Endothelial cell of umbilical vein (primary cell): ENCODE data around the gene CMBL. TPM values are rescaled to one million over a fixed set of nuclear protein-coding genes. Genes with fewer than 3 reads are reported as not detected.
A peak's percentile ranks its signal among the peaks of the same experiment; 100 is the strongest.

Experiments used
- BruUV-seq: library from RNA; stranded (reverse); fragments of 400-500 nt; replicated peaks from 2 replicates; lab custom pipeline; 2021; lab: Mats Ljungman, UMichigan
- CTCF ChIA-PET: fragments of 300-600, 350-600 bp; sonication (Branson Sonifier 250); formaldehyde crosslinking; loops from one replicate; lab custom pipeline; 2021; ENCODE audit warnings: antibody characterized with exemption, inconsistent platforms; lab: Charles Lee
- POLR2A ChIA-PET: fragments of 300-600, 350-600 bp; sonication (Branson Sonifier 250); formaldehyde crosslinking; loops from one replicate; lab custom pipeline; 2021; ENCODE audit warnings: antibody characterized with exemption, inconsistent platforms; lab: Charles Lee
- DNase-seq: peaks from one replicate; pipeline ENCODE4 v3.0.0-alpha.2; 2011; ENCODE audit warnings: low read depth, low spot score
- FAIRE-seq: peaks from 2 replicates; lab custom pipeline; 2011; peaks lifted over from hg19 to GRCh38; lab: Jason Lieb, UNC
- H2AFZ ChIP-seq: 2 replicates; pipeline ENCODE4 v1.6.0; 2012; ENCODE audit warnings: low read depth, low read length, control low read depth, inconsistent platforms
- H3K27ac ChIP-seq: 2 replicates; pipeline ENCODE4 v1.5.1; 2011; ENCODE audit warnings: low read depth, mild to moderate bottlenecking, control low read depth, low read length, moderate library complexity; ENCODE audit not compliant: insufficient read depth
- H3K27me3 ChIP-seq, 2 experiments: 2 replicates each; pipeline versions ENCODE4 v1.6.0 to v1.6.1; 2011; ENCODE audit warnings: low read length in 2 of 2, mixed read lengths in 1 of 2; ENCODE audit not compliant: control insufficient read depth in 2 of 2, insufficient read depth in 2 of 2
- H3K36me3 ChIP-seq, 2 experiments: 2 replicates in 1 of 2; 3 replicates in 1 of 2; pipeline ENCODE4 v1.5.1; 2011; ENCODE audit warnings: low read length in 2 of 2, mild to moderate bottlenecking in 1 of 2, moderate library complexity in 1 of 2; ENCODE audit not compliant: control insufficient read depth in 2 of 2, insufficient read depth in 2 of 2; ENCODE audit errors: extremely low read depth in 1 of 2
- H3K4me1 ChIP-seq: 3 replicates; pipeline ENCODE4 v1.5.1; 2011; ENCODE audit warnings: mild to moderate bottlenecking, low read length; ENCODE audit not compliant: control insufficient read depth, insufficient read depth; ENCODE audit errors: extremely low read depth
- H3K4me2 ChIP-seq: 2 replicates; pipeline ENCODE4 v1.6.1; 2011; ENCODE audit warnings: low read length, control low read depth, mixed read lengths; ENCODE audit not compliant: insufficient read depth
- H3K4me3 ChIP-seq, 3 experiments: fragments of 200-600 bp in 1 of 3; sonication (generic), shearing (Covaris generic) in 1 of 3; replicated peaks in 1 of 3; 2 replicates each; pipeline ENCODE4 v1.5.1; 2011 to 2016; ENCODE audit warnings: control low read depth in 3 of 3, low read length in 3 of 3, mild to moderate bottlenecking in 2 of 3, inconsistent platforms in 1 of 3, low read depth in 1 of 3, moderate library complexity in 1 of 3; ENCODE audit not compliant: insufficient read depth in 1 of 3
- H3K79me2 ChIP-seq: 2 replicates; pipeline ENCODE4 v1.6.0; 2012; ENCODE audit warnings: low read length, inconsistent platforms; ENCODE audit not compliant: control insufficient read depth, insufficient read depth
- H3K9ac ChIP-seq: replicated peaks from 2 replicates; pipeline ENCODE3; 2011; ENCODE audit warnings: low read length, control low read depth; ENCODE audit not compliant: insufficient read depth; ENCODE audit errors: extremely low read depth
- H3K9me1 ChIP-seq: replicated peaks from 3 replicates; pipeline ENCODE4 v1.6.0; 2011; ENCODE audit warnings: mild to moderate bottlenecking, low read length; ENCODE audit not compliant: control insufficient read depth, insufficient read depth; ENCODE audit errors: extremely low read depth
- H3K9me3 ChIP-seq: replicated peaks from 2 replicates; pipeline ENCODE4 v1.5.1; 2012; ENCODE audit warnings: low read length, inconsistent platforms; ENCODE audit not compliant: control insufficient read depth, insufficient read depth
- H4K20me1 ChIP-seq: replicated peaks from 2 replicates; pipeline ENCODE3; 2011; ENCODE audit warnings: mild to moderate bottlenecking, low read length; ENCODE audit not compliant: control insufficient read depth, insufficient read depth; ENCODE audit errors: extremely low read depth
- EZH2 ChIP-seq: IDR thresholded peaks from 2 replicates; pipeline ENCODE4 v1.6.1; 2012; ENCODE audit warnings: borderline replicate concordance, low read depth, mild to moderate bottlenecking, moderate library complexity, low read length, inconsistent platforms; ENCODE audit not compliant: severe bottlenecking
- FOS ChIP-seq: IDR thresholded peaks from 2 replicates; pipeline ENCODE4 v1.6.1; 2011; ENCODE audit warnings: mild to moderate bottlenecking, low read length, moderate library complexity, borderline replicate concordance; ENCODE audit not compliant: insufficient read depth
- GATA2 ChIP-seq: IDR thresholded peaks from 2 replicates; pipeline ENCODE4 v1.7.0; 2011; ENCODE audit warnings: low read depth, mild to moderate bottlenecking, moderate library complexity, mixed read lengths, low read length; ENCODE audit not compliant: insufficient read length, insufficient read depth
- JUN ChIP-seq: IDR thresholded peaks from 2 replicates; pipeline ENCODE4 v1.6.1; 2011; ENCODE audit warnings: borderline replicate concordance, low read depth; ENCODE audit not compliant: insufficient read length, insufficient read depth
- MYC ChIP-seq: IDR thresholded peaks from one replicate; pipeline ENCODE4 v1.6.1; 2011; ENCODE audit warnings: mild to moderate bottlenecking, low read depth, low read length
- POLR2A ChIP-seq: IDR thresholded peaks from 2 replicates; pipeline ENCODE4 v1.6.1; 2012; ENCODE audit warnings: low read depth, mild to moderate bottlenecking, control low read depth, low read length
- POLR2AphosphoS5 ChIP-seq: IDR thresholded peaks from 2 replicates; pipeline ENCODE4 v1.6.1; 2012; ENCODE audit warnings: low read depth, mild to moderate bottlenecking, control low read depth, low read length, moderate library complexity; ENCODE audit not compliant: insufficient read depth
- dilution Hi-C: fragments of 300-500 bp; cut with MboI; formaldehyde crosslinking; loops from one replicate; pipeline ENCODE4 v1.15.0; 2019; ENCODE audit warnings: low sequenced_read_pairs; ENCODE audit not compliant: extremely low pct_ligation_motif_present
- intact Hi-C: fragments of 100-400 bp; cut with micrococcal nuclease; formaldehyde crosslinking; loops from one replicate; pipeline ENCODE4 v1.10.0; 2022
- polyA plus RNA-seq, 4 experiments: library from polyadenylated mRNA; depleted of rRNA in 3 of 4; stranded (reverse) in 3 of 4; unstranded in 1 of 4; fragments of >200 nt; gene quantifications; 2 replicates each; pipeline versions ENCODE4 v1.2.1 to v1.2.3, GENCODE V29; 2011 to 2012; ENCODE audit warnings: missing spikeins in 1 of 4
- total RNA-seq: library from RNA; stranded (reverse); gene quantifications from 2 replicates; pipeline ENCODE4 v1.2.3, GENCODE V29; 2021
- TF ChIP-seq, protein P1 (sequence below), 2 donors: IDR thresholded peaks; 1 replicate in 1 of 2; 2 replicates in 1 of 2; pipeline ENCODE4 v1.5.1; 2011; ENCODE audit warnings: low read length in 2 of 2, mild to moderate bottlenecking in 2 of 2, moderate library complexity in 2 of 2, control low read depth in 1 of 2, inconsistent platforms in 1 of 2, low read depth in 1 of 2; ENCODE audit not compliant: insufficient read depth in 1 of 2; ENCODE audit errors: extremely low read depth in 1 of 2
- TF ChIP-seq, protein P2 (sequence below): IDR thresholded peaks from 2 replicates; pipeline ENCODE4 v1.6.1; 2011; ENCODE audit not compliant: insufficient read depth, insufficient read length

Gene CMBL
- total and polyA plus RNA-seq, 2 donors (not counting 3 experiments of a cell fraction or from before 2014, with no cell fraction given), result 15.9 to 19.8 TPM

DNA sequence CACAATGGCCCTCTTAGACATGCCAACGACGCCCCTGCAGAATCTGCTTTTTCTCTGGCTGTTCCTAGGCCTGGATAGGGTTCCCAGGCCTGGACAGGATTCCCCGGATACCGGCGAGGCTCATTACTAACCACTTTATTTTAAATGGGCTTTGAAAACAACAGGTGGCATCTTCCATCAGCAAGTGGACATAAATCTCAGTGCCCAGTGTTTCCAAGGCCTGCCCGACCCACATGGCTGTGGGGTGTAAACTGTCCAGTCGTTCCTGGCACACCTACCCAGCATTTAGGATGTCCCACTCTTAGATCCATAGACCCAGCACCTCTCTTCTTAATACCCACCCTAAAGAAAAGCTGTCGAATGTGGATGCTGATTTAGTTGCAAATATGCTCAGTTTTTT is 896 bp downstream of the CMBL start:
- no peak for FAIRE-seq
- Histone ChIP-seq H3K9ac (peak overlapping the region; percentile 44), H3K36me3 (no peaks in the 10 kb centered on the region), H4K20me1 (no peaks in the 10 kb centered on the region), H3K4me2 (peak overlapping the region; percentile 87), H3K4me3 (peak overlapping the region; percentile 72 to 83 (median 74)), H3K4me1 (peaks cover 2% of the 10 kb centered on the region), H3K27ac (no peak overlapping the region), H3K79me2 (no peaks in the 10 kb centered on the region), H3K9me1 (no peaks in the 10 kb centered on the region), H3K27me3 (no peaks in the 10 kb centered on the region), H2AFZ (peak overlapping the region; percentile 99), H3K9me3 (no peaks in the 10 kb centered on the region)
- dilution Hi-C loops (no loop called here), intact Hi-C loops (loop anchor here (1.0 to 2.0 kb wide), 3 partner anchors 11 to 46 kb away; partner anchors contain the start of gene MARCHF6)
- CTCF ChIA-PET, result interaction anchor here (2.9 kb wide), 1 partner anchor 23 kb away, joined by 10 read pairs; no protein-coding TSS in a partner anchor
- TF ChIP-seq, protein P1, sequence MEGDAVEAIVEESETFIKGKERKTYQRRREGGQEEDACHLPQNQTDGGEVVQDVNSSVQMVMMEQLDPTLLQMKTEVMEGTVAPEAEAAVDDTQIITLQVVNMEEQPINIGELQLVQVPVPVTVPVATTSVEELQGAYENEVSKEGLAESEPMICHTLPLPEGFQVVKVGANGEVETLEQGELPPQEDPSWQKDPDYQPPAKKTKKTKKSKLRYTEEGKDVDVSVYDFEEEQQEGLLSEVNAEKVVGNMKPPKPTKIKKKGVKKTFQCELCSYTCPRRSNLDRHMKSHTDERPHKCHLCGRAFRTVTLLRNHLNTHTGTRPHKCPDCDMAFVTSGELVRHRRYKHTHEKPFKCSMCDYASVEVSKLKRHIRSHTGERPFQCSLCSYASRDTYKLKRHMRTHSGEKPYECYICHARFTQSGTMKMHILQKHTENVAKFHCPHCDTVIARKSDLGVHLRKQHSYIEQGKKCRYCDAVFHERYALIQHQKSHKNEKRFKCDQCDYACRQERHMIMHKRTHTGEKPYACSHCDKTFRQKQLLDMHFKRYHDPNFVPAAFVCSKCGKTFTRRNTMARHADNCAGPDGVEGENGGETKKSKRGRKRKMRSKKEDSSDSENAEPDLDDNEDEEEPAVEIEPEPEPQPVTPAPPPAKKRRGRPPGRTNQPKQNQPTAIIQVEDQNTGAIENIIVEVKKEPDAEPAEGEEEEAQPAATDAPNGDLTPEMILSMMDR (IDR thresholded peaks at IDR 0.05; ENCODE audit: extremely low read depth in 1 of 2, insufficient read depth in 1 of 2, low read depth in 1 of 2, low read length in 2 of 2), result no peak
- TF ChIP-seq GATA2, result no peak
- no peak for TF ChIP-seq POLR2AphosphoS5
- TF ChIP-seq MYC, result no peak
- no peak for TF ChIP-seq FOS
- no peak for TF ChIP-seq POLR2A
- TF ChIP-seq JUN, result no peak
- TF ChIP-seq, protein P2, sequence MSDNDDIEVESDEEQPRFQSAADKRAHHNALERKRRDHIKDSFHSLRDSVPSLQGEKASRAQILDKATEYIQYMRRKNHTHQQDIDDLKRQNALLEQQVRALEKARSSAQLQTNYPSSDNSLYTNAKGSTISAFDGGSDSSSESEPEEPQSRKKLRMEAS, result no peak
- no peak for TF ChIP-seq EZH2
- TSS peak; percentile 39 for BruUV-seq
- DNase-seq, result no peak
- POLR2A ChIA-PET, result no interaction called here
